OCI-LY7 (cell line): ENCODE measurements around the gene IL15. TPM values are rescaled to one million over a fixed set of nuclear protein-coding genes. Genes with fewer than 3 reads are reported as not detected.
"Not testable (repeated sequence)": the region's sequence is repeated elsewhere in the genome, so short reads cannot be mapped to it uniquely, and the experiment has no call there.

Experiments used
- BruUV-seq: library from RNA; stranded (reverse); fragments of 400-500 nt; replicated peaks from 2 replicates; lab custom pipeline; 2021; lab: Mats Ljungman, UMichigan
- CTCF ChIA-PET: fragments of 300-600 bp; sonication (Branson Sonifier 250); formaldehyde crosslinking; loops from one replicate; lab custom pipeline; 2022; ENCODE audit warnings: antibody characterized with exemption; ENCODE audit not compliant: unreplicated experiment; lab: Charles Lee
- POLR2A ChIA-PET: fragments of 300-600 bp; sonication (Branson Sonifier 250); formaldehyde crosslinking; loops from one replicate; lab custom pipeline; 2022; ENCODE audit warnings: antibody characterized with exemption; lab: Charles Lee
- DNase-seq: peaks from one replicate; pipeline ENCODE4 v3.0.0-alpha.2; 2015; ENCODE audit warnings: low spot score
- H2AFZ ChIP-seq: fragments of 200-600 bp; sonication (generic), shearing (Covaris generic); 2 replicates; pipeline ENCODE4 v1.6.1; 2014; ENCODE audit warnings: mild to moderate bottlenecking, antibody characterized with exemption, low read length, moderate library complexity
- H3K27ac ChIP-seq: fragments of 200-600 bp; sonication (generic); 2 replicates; pipeline ENCODE4 v1.5.1; 2014; ENCODE audit warnings: mixed run types, low read depth, mild to moderate bottlenecking, moderate library complexity, low read length, inconsistent platforms; ENCODE audit not compliant: poor library complexity, severe bottlenecking
- H3K36me3 ChIP-seq: fragments of 200-600 bp; sonication (generic); 2 replicates; pipeline ENCODE4 v1.6.1; 2014; ENCODE audit warnings: mild to moderate bottlenecking, antibody characterized with exemption, low read length, moderate library complexity, mixed read lengths; ENCODE audit not compliant: insufficient read depth
- H3K4me1 ChIP-seq: fragments of 200-600 bp; sonication (generic); 2 replicates; pipeline ENCODE4 v1.5.1; 2014; ENCODE audit warnings: mild to moderate bottlenecking, low read length; ENCODE audit not compliant: insufficient read depth, poor library complexity, severe bottlenecking
- H3K4me2 ChIP-seq: fragments of 200-600 bp; sonication (generic); 2 replicates; pipeline ENCODE4 v1.6.1; 2014; ENCODE audit warnings: mild to moderate bottlenecking, low read length
- H3K4me3 ChIP-seq: fragments of 200-600 bp; sonication (generic); 2 replicates; pipeline ENCODE4 v1.5.1; 2014; ENCODE audit warnings: mild to moderate bottlenecking, low read depth, low read length; ENCODE audit not compliant: poor library complexity, severe bottlenecking
- H3K79me2 ChIP-seq: fragments of 200-600 bp; sonication (generic); 2 replicates; pipeline ENCODE4 v1.6.1; 2016; ENCODE audit warnings: low read depth, mild to moderate bottlenecking, low read length, moderate library complexity, mixed read lengths; ENCODE audit not compliant: insufficient read depth
- H3K9me2 ChIP-seq: fragments of 200-600 bp; sonication (generic); 2 replicates; pipeline ENCODE4 v1.6.1; 2016; ENCODE audit warnings: mild to moderate bottlenecking, low read length, mixed read lengths; ENCODE audit not compliant: insufficient read depth
- H3K9me3 ChIP-seq: fragments of 200-600 bp; sonication (generic); 2 replicates; pipeline ENCODE4 v1.6.1; 2014; ENCODE audit warnings: mild to moderate bottlenecking, mixed run types, low read length, mixed read lengths
- H4K20me1 ChIP-seq: fragments of 200-600 bp; sonication (generic); 2 replicates; pipeline ENCODE4 v1.6.1; 2014; ENCODE audit warnings: mild to moderate bottlenecking, antibody characterized with exemption, low read length, moderate library complexity, mixed read lengths; ENCODE audit not compliant: insufficient read depth
- EZH2phosphoT487 ChIP-seq: fragments of 200-600 bp; sonication (generic); IDR thresholded peaks from 2 replicates; pipeline ENCODE4 v1.6.1; 2018; ENCODE audit warnings: low read depth, borderline replicate concordance, mild to moderate bottlenecking, mixed run types, antibody characterized with exemption, low read length, moderate library complexity, mixed read lengths
- intact Hi-C: fragments of 100-400 bp; cut with micrococcal nuclease; formaldehyde crosslinking; loops from one replicate; pipeline ENCODE4 v1.10.0; 2022; ENCODE audit not compliant: unreplicated experiment
- total RNA-seq, 2 experiments: library from RNA; depleted of rRNA in 1 of 2; stranded (reverse); fragments of >200 nt in 1 of 2; shearing (Covaris generic) in 1 of 2; gene quantifications; 2 replicates each; pipeline ENCODE4 v1.2.3, GENCODE V29; 2014 to 2022
- TF ChIP-seq, protein P1 (sequence below): fragments of 200-600 bp; sonication (generic); conservative IDR thresholded peaks from 2 replicates; pipeline ENCODE4 v1.5.1; 2014; ENCODE audit warnings: mild to moderate bottlenecking, antibody characterized with exemption, low read length, moderate library complexity, mixed read lengths

Gene IL15
- total RNA-seq, 2 experiments from 2014 or later, result not detected

DNA sequence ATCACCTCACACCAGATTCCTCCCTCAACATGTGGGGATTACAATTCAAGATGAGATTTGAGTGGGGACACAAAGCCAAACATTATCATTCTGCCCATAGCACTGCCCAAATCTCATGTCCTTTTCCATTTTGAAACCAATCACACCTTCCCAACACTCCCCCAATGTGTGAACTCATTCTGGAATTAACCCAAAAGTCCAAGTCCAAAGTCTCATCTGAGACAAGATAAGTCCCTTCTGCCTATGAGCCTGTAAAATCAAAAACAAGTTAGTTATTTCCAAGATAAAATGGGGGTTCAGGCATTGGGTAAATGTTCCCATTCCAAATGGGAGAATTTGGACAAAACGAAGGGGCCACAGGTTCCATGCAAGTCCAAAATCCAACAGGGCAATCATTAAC lies 54.9 kb downstream of the IL15 start:
- POLR2A ChIA-PET, DNase-seq, H3K27ac ChIP-seq, CTCF ChIA-PET, H3K4me1 ChIP-seq, H3K9me3 ChIP-seq, H3K9me2 ChIP-seq, H4K20me1 ChIP-seq, H3K36me3 ChIP-seq, H3K79me2 ChIP-seq, H3K4me3 ChIP-seq, intact Hi-C loops, H2AFZ ChIP-seq, BruUV-seq, H3K4me2 ChIP-seq: not testable (repeated sequence)

DNA sequence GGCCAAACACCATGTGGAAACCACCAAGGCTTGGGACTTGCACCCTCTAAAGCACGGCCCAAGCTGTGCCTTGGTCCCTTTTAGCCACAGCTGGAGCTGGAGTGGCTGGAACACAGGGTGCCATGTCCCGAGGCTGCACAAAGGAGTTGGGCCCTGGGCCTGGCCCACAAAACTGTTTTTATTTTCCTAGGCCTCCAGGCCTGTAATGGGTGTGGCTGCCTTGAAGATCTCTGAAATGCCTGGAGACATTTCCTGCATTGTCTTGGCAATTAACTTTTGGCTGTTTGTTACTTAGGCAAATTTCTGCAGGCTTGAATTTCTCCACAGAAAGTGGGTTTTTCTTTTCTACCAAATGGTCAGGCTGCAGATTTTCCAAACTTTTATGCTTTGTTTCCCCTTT lies 55.7 kb downstream of the IL15 start:
- no peaks in the 10 kb centered on the region for H3K79me2 ChIP-seq
- H3K9me2 ChIP-seq, result no peaks in the 10 kb centered on the region; the same call in 1 of the 2 replicates
- TF ChIP-seq, protein P1, sequence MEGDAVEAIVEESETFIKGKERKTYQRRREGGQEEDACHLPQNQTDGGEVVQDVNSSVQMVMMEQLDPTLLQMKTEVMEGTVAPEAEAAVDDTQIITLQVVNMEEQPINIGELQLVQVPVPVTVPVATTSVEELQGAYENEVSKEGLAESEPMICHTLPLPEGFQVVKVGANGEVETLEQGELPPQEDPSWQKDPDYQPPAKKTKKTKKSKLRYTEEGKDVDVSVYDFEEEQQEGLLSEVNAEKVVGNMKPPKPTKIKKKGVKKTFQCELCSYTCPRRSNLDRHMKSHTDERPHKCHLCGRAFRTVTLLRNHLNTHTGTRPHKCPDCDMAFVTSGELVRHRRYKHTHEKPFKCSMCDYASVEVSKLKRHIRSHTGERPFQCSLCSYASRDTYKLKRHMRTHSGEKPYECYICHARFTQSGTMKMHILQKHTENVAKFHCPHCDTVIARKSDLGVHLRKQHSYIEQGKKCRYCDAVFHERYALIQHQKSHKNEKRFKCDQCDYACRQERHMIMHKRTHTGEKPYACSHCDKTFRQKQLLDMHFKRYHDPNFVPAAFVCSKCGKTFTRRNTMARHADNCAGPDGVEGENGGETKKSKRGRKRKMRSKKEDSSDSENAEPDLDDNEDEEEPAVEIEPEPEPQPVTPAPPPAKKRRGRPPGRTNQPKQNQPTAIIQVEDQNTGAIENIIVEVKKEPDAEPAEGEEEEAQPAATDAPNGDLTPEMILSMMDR, result no peak
- no peak for TF ChIP-seq EZH2phosphoT487
- H3K4me1 ChIP-seq, result no peaks in the 10 kb centered on the region
- no TSS peak for BruUV-seq
- no peak overlapping the region for H2AFZ ChIP-seq
- intact Hi-C loops, result no loop called here
- no peaks in the 10 kb centered on the region for H4K20me1 ChIP-seq
- DNase-seq, result no peak
- ChIA-PET POLR2A (no interaction called here), CTCF (no interaction called here)
- H3K27ac ChIP-seq, result no peak overlapping the region
- no peaks in the 10 kb centered on the region for H3K9me3 ChIP-seq
- no peak overlapping the region for H3K4me2 ChIP-seq
- H3K36me3 ChIP-seq, result no peaks in the 10 kb centered on the region
- H3K4me3 ChIP-seq, result no peak overlapping the region

DNA sequence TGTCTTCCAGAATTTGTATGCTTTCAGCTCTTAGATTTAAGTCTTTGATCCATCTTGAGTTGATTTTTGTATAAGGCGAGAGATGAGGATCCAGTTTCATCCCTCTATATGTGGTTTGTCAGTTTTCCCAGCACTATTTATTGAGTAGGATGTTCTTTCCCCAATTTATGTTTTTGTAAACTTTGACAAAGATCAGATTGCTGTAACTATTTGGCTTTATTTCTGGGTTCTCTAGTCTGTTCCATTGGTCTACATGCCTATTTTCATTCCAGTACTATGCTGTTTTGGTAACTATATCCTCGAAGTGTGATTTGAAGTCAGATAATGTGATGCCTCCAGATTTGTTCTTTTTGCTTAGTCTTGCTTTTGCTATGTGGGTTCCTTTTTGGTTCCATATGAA lies 60.7 kb downstream of the IL15 start:
- no peak for DNase-seq
- Histone ChIP-seq H3K36me3 (no peaks in the 10 kb centered on the region), H3K4me3 (no peak overlapping the region), H3K9me3 (no peaks in the 10 kb centered on the region), H3K79me2 (no peaks in the 10 kb centered on the region), H3K4me2 (no peak overlapping the region), H3K27ac (no peak overlapping the region), H2AFZ (no peak overlapping the region), H4K20me1 (no peaks in the 10 kb centered on the region), H3K4me1 (no peaks in the 10 kb centered on the region), H3K9me2 (no peaks in the 10 kb centered on the region; the same call in 1 of the 2 replicates)
- BruUV-seq, result no TSS peak
- ChIA-PET CTCF (no interaction called here), POLR2A (no interaction called here)
- TF ChIP-seq EZH2phosphoT487, result no peak
- TF ChIP-seq, protein P1, result no peak
- intact Hi-C loops, result no loop called here
